ENCODE measurements around the gene FGGY. TPM values are rescaled to one million over a fixed set of nuclear protein-coding genes. Genes with fewer than 3 reads are reported as not detected.
"Not testable (repeated sequence)": the region's sequence is repeated elsewhere in the genome, so short reads cannot be mapped to it uniquely, and the experiment has no call there.

Gene FGGY
- total RNA-seq, 2 donors from 2014 or later = 12.2 to 17.4 TPM

GRCh38 chr1:59350521-59350920 lies 53.6 kb downstream of the FGGY start:
- ATAC-seq (no peak), DNase-seq (no peak)
- H3K36me3 ChIP-seq (replicated peaks in 1 of 2; ENCODE audit: insufficient read depth in 1 of 2, low read depth in 2 of 2) = no peaks in the 10 kb centered on the region
- H3K9me3 ChIP-seq = no peaks in the 10 kb centered on the region
- H3K27me3 ChIP-seq = no peaks in the 10 kb centered on the region
- H3K4me3 ChIP-seq = no peak overlapping the region
- TF ChIP-seq POLR2A (IDR thresholded peaks at IDR 0.05) = no peak
- TF ChIP-seq, protein P1, sequence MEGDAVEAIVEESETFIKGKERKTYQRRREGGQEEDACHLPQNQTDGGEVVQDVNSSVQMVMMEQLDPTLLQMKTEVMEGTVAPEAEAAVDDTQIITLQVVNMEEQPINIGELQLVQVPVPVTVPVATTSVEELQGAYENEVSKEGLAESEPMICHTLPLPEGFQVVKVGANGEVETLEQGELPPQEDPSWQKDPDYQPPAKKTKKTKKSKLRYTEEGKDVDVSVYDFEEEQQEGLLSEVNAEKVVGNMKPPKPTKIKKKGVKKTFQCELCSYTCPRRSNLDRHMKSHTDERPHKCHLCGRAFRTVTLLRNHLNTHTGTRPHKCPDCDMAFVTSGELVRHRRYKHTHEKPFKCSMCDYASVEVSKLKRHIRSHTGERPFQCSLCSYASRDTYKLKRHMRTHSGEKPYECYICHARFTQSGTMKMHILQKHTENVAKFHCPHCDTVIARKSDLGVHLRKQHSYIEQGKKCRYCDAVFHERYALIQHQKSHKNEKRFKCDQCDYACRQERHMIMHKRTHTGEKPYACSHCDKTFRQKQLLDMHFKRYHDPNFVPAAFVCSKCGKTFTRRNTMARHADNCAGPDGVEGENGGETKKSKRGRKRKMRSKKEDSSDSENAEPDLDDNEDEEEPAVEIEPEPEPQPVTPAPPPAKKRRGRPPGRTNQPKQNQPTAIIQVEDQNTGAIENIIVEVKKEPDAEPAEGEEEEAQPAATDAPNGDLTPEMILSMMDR (IDR thresholded peaks at IDR 0.05) = no peak
- WGBS, 2 donors = 86% methylated on average over 2 of the region's 2 CpGs
- intact Hi-C loops (cut with DNase I) = no loop called here
- H3K27ac ChIP-seq = no peak overlapping the region
- H3K4me1 ChIP-seq = peaks cover 14% of the 10 kb centered on the region

- Histone ChIP-seq H3K27me3 (no peaks in the 10 kb centered on the region), H3K4me3 (no peak overlapping the region), H3K36me3 (replicated peaks in 1 of 2; ENCODE audit: insufficient read depth in 1 of 2, low read depth in 2 of 2) (no peaks in the 10 kb centered on the region), H3K9me3 (no peaks in the 10 kb centered on the region), H3K4me1 (peaks cover 7% of the 10 kb centered on the region), H3K27ac (no peak overlapping the region)
- ATAC-seq (no peak), DNase-seq (no peak)
- TF ChIP-seq POLR2A (IDR thresholded peaks at IDR 0.05) = no peak
- TF ChIP-seq, protein P1 (IDR thresholded peaks at IDR 0.05) = no peak
- WGBS, 2 donors = 41 to 59% methylated on average over 1 of the region's 1 CpG
- intact Hi-C loops (cut with DNase I) = no loop called here
Observed at GRCh38 chr1:59352065-59352464, 55.2 kb downstream of the FGGY start.

GRCh38 chr1:59353453-59353852 lies 56.6 kb downstream of the FGGY start:
- Histone ChIP-seq H3K27ac (no peak overlapping the region), H3K4me3 (no peak overlapping the region), H3K27me3 (no peaks in the 10 kb centered on the region), H3K4me1 (peaks cover 7% of the 10 kb centered on the region), H3K36me3 (replicated peaks in 1 of 2; ENCODE audit: insufficient read depth in 1 of 2, low read depth in 2 of 2) (no peaks in the 10 kb centered on the region), H3K9me3 (no peaks in the 10 kb centered on the region)
- 88 to 90% methylated on average over 3 of the region's 3 CpGs for WGBS, 2 donors
- ATAC-seq (no peak), DNase-seq (no peak)
- TF ChIP-seq, protein P1 (IDR thresholded peaks at IDR 0.05) = no peak
- no peak for TF ChIP-seq POLR2A (IDR thresholded peaks at IDR 0.05)
- intact Hi-C loops (cut with DNase I) = no loop called here

DNA sequence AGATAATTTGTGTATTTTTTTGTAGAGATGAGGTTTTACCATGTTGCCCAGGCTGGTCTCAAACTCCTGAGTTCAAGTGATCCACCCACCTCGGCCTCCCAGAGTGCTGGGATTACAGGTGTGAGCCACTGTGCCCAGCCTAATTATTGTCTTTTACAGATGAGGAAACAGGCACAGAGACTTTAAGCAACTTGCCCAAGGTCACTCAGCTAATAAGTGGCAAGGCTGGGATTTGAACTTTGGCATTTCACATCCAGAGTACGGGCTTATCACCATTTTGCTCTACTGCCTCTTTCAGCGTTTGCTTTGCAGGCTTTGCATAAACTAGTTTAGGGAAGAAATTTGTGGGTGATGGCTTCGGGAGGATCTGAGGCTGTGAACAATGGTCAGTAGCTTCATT lies 57.3 kb downstream of the FGGY start:
- intact Hi-C loops (cut with DNase I) = not testable (repeated sequence)

GRCh38 chr1:59354709-59355337 lies 57.9 kb downstream of the FGGY start:
- ATAC-seq = no peak
- Histone ChIP-seq H3K4me1 (peaks cover 7% of the 10 kb centered on the region), H3K27ac (no peak overlapping the region), H3K4me3 (no peak overlapping the region), H3K36me3 (replicated peaks in 1 of 2; ENCODE audit: insufficient read depth in 1 of 2, low read depth in 2 of 2) (no peaks in the 10 kb centered on the region), H3K27me3 (no peaks in the 10 kb centered on the region), H3K9me3 (no peaks in the 10 kb centered on the region)
- no peak for TF ChIP-seq POLR2A (IDR thresholded peaks at IDR 0.05)
- TF ChIP-seq, protein P1 (IDR thresholded peaks at IDR 0.05) = no peak
- 72 to 82% methylated on average over 5 of the region's 5 CpGs for WGBS, 2 donors
- DNase-seq = no peak
- intact Hi-C loops (cut with DNase I) = no loop called here

More for the DNA sequence above, 57.3 kb downstream of the FGGY start:
- not testable (repeated sequence) for H3K4me3 ChIP-seq; H3K27me3 ChIP-seq; H3K36me3 ChIP-seq (replicated peaks in 1 of 2; ENCODE audit: insufficient read depth in 1 of 2, low read depth in 2 of 2); H3K27ac ChIP-seq; ATAC-seq; DNase-seq; H3K9me3 ChIP-seq; H3K4me1 ChIP-seq
- WGBS, 2 donors = 65 to 79% methylated on average over 4 of the region's 4 CpGs

Measured in body of pancreas (tissue), 4 donors.